Kidney glomerular epithelial cell (primary cell): ENCODE data around the gene YJEFN3.

Experiments used
- DNase-seq: peaks from one replicate; lab custom pipeline; 2025; lab: John Stamatoyannopoulos, UW

The YJEFN3 gene

DNA sequence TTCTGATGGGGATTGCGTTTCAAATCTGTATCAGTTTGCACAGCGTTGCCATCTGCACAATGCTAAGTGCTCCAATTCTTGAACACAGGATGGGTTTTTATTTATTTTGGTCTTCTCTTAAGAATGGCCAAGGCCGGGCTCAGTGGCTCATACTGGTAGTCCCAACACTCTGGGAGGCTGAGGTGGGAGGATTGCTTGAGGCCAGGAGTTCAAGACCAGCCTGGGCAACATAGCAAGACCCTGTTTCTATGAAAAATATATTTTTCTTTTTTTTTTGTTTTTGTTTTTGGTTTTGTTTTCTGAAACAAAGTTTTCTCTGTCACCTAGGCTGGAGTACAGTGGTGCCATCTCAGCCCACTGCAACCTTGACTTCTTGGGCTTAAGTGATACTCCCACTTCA, 5.5 kb upstream of the YJEFN3 start:
- DNase-seq = no peak

DNA sequence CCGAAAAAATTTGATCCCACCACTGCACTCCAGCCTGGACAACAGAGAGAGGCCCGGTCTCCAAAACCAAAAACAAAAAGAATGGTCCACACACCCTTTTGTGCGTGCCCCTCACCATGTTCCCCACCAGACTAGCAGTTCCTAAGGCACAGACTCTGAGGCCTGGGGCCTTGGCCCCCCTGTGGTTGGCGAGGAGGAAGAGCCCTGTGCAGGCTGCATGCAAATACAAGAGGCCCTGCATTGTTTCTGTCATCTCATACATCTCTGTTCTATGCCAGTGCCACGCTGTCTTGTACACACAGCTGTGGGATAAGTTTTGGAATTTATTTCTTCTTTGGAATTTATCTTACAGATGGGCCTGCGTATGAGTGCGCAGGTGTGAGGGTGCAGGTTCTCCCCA, 4.7 kb upstream of the YJEFN3 start:
- DNase-seq = no peak

GRCh38 chr19:19525611-19526380, 2.9 kb upstream of the YJEFN3 start:
- DNase-seq = no peak

GRCh38 chr19:19526581-19527370, 1.9 kb upstream of the YJEFN3 start:
- no peak for DNase-seq

DNA sequence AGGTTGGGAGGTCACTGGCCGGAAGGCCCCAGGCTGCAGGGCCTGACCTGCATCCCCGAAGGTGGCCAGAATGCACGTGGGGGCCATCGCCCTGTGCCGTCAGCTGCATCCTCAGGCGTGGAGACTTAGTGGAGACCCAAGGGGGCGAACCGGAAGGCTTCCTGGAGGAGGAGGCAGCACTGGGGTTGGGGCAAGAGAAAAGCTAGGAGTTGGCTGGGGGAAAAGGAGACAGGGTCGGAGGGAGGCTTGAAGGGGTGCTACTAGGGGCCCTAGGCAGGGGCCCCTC, 1.4 kb upstream of the YJEFN3 start:
- no peak for DNase-seq

DNA sequence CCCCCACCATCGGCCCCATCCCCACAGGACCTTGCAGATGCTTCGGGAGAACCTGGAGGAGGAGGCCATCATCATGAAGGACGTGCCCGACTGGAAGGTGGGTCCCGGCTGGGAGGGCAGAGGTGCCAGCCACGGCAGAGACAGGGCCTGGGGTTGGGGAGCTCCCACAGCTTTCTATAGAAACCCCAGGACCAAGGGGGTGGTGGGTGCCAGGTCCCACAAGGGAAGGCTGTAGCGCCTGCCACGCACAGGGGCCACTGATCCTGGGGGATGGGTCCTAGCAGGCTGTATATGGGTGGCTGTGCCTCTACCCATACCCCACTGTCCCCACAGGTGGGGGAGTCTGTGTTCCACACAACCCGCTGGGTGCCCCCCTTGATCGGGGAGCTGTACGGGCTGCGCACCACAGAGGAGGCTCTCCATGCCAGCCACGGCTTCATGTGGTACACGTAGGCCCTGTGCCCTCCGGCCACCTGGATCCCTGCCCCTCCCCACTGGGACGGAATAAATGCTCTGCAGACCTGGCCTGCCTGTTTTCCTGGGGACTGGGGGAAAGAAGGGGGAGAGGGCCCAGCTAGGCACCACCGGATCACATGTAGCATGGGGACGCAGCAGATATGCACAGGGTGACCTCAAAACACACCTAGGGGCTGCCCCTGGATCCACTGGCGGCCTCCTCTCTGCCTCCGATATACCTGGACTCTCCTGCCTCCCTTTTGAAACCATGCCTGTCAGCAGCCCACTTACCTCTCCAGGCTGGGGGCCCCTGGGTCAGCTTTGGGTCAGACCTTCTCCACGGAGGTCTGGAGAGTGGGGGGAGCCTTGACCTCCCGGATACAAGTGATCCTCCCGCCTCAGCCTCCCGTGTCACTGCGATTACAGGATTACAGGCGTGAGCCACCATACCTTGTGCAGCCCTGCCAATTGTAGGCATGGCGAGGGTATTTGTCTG, 761 bp upstream of the YJEFN3 start:
- DNase-seq = no peak

- no peak for DNase-seq
These were observed 1.2 kb downstream of the YJEFN3 start for GRCh38 chr19:19529783-19530422.

- no peak for DNase-seq
These were observed 1.7 kb downstream of the YJEFN3 start for GRCh38 chr19:19530423-19530804.

GRCh38 chr19:19530889-19531288, 2.2 kb downstream of the YJEFN3 start:
- DNase-seq = no peak

DNA sequence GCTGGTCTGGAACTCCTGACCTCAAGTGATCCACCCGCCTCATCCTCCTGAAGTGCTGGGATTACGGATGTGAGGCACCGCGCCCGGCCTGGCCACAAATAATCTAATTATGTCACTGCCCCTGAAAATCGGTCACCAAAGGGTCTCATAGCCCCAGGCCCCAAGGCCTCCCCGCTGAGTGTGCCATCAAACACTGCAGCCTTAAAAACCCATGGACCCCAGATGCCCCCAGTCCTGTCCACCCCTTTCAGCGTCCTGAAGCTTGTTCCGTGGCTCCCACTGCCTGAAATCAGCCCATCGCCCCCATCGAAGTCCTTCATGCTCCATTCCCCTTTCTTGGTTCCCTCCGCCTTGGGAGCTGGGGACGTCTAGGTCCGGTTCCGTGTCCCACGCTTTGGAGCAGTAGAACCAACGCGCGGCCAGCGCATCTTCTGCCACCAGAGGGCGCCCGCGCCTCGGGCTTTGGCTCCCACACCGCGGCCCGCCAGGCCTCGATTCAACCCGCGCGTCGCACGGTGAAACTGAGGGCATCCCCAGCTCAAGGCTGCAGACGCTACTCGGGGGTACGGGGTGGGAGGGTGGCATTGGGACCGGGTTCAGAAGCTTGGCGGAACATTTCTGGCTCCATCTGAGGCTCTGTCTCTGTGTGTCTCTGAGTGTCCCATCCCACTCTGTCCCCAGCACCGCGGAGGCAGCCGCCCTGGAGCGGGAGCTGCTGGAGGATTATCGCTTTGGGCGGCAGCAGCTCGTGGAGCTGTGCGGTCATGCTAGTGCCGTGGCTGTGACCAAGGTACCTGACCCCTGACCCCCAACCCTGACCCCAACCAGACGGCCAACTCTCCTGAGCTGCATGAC, 3.5 kb downstream of the YJEFN3 start:
- DNase-seq = no peak

DNA sequence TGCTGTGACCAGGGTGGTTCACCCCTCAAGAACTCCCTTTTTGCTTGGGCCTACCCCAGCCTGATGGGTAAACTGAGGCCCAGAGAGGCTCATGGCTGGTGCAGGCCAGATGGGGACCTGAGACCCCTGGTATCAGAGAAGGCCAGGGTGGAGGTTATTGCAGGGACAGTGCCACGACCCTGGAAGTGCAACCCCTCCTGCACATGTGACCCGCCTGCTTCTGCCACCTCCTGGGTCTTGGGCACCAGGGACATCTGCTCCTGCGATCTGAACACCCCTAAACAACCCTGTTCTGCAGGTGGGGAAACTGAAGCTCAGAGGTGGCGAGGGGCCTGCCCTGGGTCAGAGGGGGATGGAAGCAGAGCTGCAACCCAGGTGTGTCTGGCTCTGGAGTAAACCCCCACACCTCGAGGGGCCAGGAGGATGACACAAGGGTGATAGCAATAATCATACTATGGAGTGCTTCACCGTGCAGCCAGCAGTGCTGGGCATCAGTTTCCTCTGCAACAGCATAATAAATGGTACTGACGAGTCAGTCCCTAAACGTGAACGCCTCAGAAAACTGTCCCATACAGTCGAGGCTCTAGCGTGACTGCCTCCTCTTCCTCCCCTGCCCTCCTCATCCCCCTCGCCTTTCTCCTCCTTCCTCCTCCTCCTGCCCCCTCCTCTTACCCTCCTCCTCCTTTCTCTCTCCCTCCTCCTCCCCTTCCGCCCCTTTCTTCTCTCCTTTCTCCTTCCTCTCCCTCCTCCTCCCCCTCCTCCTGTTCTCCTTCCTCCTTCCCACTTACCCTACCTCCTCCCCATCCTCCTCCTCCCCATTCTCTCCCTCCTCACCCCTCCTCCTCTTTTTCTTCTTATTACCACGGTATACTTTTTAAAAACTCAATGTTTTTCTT, 4.3 kb downstream of the YJEFN3 start:
- no peak for DNase-seq

DNA sequence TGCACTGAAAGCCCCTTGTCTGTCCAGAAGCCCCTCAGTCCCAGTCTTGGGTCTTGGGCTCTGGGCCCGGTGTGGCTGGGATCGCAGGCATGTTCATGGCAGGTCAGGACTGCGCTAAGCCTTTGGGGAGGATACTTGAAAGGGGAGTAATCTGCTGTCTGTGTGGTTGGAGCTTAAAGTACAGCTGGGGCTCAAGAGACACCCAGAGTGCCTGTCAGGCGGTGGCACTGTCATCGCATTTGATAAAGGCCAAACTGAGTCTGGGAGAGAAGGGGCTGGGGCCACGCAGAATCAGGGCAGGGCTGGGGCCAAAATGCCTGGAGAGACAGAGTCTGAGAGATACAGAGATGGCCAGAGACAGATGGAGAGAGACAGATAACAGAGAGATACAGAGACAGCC, 5.1 kb downstream of the YJEFN3 start:
- DNase-seq = no peak

- no peak for DNase-seq
These were observed 6.0 kb downstream of the YJEFN3 start for GRCh38 chr19:19534556-19535265.

DNA sequence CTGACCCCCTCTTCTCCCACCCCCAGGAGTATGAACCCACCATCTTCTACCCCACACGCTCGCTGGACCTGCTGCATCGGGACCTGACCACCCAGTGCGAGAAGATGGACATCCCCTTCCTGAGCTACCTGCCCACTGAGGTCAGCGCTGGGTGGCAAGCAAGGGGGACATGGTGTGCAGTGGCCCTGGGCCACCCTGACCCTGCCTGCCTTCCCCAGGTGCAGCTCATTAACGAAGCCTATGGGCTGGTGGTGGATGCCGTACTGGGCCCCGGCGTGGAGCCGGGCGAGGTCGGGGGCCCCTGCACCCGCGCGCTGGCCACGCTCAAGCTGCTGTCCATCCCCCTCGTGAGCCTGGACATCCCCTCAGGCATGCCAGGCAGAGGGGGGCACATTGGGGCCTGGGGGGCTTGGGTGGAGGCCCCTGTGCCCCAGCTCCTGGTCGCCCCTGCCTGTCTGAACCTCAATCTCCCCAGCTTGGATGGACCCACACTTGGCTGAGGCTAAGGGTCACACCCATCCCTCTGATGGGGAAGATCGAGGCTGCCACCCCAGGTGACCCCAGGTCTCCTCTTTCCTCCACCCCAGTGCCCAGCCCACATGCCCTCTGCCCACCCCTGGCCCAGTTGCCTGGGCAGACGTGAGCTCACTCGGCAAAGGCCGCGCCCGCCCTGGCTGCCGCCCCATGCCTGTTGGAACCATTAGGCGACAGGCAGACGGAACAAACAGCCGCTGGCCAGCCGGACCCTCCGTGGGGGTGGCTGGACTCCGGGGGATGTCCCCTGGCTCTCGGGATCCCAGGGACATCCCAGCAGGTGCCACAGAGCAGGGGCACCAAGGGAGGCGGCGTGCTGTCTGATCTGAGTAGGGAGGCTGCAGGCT, 6.8 kb downstream of the YJEFN3 start:
- DNase-seq = no peak

DNA sequence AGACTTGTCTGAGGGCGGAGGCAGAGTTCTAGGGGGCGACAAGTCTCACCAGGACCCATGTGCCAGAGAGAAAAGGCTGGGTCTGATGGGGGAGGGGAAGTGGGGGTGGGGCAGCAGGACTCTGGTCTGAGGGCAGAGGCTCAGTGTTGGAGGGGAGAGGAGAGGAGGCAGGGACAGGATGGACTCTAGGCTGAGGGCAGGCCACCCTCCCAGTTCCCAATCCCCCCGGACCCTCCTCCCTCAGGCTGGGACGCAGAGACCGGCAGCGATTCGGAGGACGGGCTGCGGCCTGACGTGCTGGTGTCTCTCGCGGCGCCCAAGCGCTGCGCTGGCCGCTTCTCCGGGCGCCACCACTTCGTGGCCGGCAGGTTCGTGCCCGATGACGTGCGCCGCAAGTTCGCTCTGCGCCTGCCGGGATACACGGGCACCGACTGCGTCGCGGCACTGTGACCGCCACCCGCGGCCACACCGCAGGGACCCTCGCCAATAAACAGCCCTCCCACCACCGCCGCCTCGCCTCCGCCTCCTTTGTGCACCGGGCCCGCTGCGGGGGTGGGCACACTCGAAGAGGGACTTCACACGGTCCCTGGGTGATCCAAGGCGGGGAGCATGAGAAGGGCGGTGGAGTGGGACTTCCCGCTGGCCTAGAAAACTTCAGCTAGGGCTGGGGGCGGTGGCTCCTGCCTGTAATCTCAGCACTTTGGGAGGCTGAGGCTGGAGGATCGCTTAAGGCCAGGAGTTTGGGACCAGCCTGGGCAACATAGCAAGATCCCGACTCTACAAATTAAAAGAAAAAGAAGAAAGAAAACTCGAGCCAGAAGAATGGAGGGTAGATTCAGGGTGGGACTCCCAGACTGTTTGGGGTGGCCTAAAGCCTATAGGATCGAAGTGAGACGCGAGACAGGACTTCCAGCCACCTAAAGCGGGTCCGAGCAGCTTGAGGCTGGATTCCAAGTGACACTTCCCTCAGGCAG, 8.7 kb downstream of the YJEFN3 start:
- no peak for DNase-seq

DNA sequence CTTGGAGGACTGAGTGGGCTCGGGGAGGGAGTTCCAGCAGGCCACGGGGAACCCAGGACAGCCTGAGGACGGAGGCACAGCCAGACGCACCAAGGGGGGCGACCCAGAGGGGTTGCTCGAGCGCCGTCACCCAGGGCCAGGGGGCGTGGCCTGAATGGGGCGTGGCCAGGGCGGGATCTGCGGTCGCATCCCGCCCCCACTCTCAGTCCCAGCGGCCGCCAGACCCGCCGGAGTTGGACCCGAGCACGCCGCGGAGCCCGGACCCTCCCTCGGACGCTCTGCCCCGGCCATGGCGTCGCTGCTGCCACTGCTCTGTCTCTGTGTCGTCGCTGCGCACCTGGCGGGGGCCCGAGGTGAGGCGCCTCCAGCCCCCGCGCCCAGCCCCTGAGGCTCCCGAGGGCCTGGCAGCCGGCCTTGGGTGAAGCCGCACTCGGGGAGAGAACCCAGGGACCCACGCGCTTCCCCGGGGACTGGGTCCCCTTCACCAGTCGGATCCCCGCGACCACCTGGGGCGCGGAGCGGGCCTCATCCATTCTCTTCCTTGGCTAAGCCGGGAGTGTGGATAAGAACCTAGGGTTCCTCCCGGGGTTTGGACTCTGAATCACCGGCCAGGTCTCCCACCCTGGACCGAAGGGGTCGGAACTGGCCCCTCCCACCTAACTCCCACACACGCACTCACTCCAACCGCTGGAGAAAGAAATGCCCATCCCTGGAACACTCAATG, 9.5 kb downstream of the YJEFN3 start, which contains the start of gene CILP2:
CILP2 (plus strand) TSS at position 205 of the 724 bp plus-strand sequence; CDS start at position 290, 85 bp downstream.
- DNase-seq = no peak
